Uterus (tissue), 2 donors: Measurements from ENCODE around the gene IRF6.

Experiments
- CTCF ChIP-seq, 4 experiments: fragments of 200-600 bp in 2 of 4; fragments of 450-650 bp in 2 of 4; sonication (generic) in 2 of 4; IDR thresholded peaks; one replicate each; pipeline ENCODE4 v1.5.1; 2016 to 2019; ENCODE audit warnings: antibody characterized with exemption in 4 of 4, mild to moderate bottlenecking in 2 of 4, moderate library complexity in 1 of 4
- POLR2A ChIP-seq, 2 donors: fragments of 450-650 bp; IDR thresholded peaks; one replicate each; pipeline ENCODE4 v1.6.1; 2016; ENCODE audit warnings: antibody characterized with exemption in 2 of 2, mild to moderate bottlenecking in 1 of 2, moderate library complexity in 1 of 2

- TF ChIP-seq CTCF (IDR thresholded peaks at IDR 0.05) (no peak), POLR2A (IDR thresholded peaks at IDR 0.05) (no peak)
Measured at GRCh38 chr1:209802117-209802779, 3.7 kb downstream of the IRF6 start.
